NCI-H2081 (cell line): ENCODE measurements around the gene PCDHB3.
"Not testable (repeated sequence)": the region's sequence is repeated elsewhere in the genome, so short reads cannot be mapped to it uniquely, and the experiment has no call there.

Experiments used
- DNase-seq, 2 experiments: peaks; one replicate each; lab custom pipeline; 2025; lab: John Stamatoyannopoulos, UW

Gene PCDHB3

DNA sequence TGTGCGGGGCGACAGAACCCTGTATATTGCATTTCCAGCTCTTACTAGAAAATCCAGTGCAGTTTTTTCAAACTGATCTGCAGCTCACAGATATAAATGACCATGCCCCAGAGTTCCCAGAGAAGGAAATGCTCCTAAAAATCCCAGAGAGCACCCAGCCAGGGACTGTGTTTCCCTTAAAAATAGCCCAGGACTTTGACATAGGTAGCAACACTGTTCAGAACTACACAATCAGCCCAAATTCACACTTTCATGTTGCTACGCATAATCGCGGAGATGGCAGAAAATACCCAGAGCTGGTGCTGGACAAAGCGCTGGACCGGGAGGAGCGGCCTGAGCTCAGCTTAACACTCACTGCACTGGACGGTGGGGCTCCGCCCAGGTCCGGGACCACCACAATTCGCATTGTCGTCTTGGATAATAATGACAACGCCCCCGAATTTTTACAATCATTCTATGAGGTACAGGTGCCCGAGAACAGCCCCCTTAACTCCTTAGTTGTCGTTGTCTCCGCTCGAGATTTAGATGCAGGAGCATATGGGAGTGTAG, 35.5 kb downstream of the PCDHB3 start:
- DNase-seq = no peak

DNA sequence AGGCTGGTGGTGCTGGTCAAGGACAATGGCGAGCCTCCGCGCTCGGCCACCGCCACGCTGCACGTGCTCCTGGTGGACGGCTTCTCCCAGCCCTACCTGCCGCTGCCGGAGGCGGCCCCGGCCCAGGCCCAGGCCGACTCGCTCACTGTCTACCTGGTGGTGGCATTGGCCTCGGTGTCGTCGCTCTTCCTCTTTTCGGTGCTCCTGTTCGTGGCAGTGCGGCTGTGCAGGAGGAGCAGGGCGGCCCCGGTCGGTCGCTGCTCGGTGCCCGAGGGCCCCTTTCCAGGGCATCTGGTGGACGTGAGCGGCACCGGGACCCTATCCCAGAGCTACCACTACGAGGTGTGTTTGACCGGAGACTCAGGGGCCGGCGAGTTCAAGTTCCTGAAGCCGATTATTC, 37.1 kb downstream of the PCDHB3 start:
- not testable (repeated sequence) for DNase-seq

DNA sequence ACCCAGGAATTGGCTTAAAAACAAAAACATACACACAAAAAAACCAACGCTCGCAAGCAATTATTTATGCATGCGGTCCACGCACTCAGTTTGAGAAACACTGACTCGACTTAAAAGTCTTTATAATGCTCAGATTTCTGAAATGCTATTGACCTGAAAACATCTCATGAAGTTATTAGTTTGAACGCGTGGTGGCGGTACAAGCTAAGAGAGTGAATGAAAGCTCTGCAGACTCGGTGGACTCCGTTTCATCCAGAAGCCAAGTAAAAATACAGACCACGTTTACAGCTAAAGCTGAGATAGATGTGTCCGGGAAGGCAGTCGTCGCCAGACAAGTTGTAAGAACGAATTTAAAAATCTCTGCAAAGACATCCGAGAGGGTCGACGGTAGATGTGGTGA, 49.5 kb downstream of the PCDHB3 start, which contains the start of gene PCDHB6:
PCDHB6 (plus strand) TSS at position 246 of the 400 bp plus-strand sequence. CDS start 201 bp downstream, outside the sequence.
- DNase-seq = no peak

DNA sequence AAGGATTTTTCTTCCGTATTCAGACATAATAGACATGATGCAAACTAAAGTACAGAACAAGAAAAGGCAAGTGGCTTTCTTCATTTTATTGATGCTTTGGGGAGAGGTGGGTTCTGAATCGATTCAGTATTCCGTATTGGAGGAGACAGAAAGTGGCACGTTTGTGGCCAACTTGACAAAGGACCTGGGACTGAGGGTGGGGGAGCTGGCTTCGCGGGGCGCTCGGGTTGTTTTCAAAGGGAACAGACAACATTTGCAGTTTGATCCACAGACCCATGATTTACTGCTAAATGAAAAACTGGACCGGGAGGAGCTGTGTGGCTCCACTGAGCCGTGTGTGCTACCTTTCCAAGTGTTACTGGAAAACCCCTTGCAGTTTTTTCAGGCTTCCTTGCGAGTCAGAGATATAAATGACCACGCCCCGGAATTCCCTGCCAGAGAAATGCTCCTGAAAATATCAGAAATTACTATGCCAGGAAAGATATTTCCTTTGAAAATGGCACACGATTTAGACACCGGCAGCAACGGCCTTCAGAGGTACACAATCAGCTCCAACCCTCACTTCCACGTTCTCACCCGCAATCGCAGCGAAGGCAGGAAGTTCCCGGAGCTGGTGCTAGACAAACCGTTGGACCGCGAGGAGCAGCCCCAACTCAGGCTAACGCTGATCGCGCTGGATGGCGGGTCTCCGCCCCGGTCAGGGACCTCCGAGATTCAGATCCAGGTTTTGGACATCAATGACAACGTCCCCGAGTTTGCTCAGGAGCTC, 50.1 kb downstream of the PCDHB3 start:
- DNase-seq = no peak

DNA sequence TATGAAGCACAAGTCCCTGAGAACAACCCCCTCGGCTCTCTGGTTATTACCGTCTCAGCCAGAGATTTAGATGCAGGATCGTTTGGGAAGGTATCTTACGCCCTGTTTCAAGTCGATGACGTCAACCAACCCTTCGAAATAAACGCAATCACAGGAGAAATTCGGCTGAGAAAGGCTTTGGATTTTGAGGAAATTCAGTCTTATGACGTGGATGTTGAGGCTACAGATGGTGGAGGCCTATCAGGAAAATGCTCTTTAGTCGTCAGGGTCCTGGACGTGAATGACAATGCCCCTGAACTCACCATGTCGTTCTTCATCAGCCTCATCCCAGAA, 50.7 kb downstream of the PCDHB3 start:
- DNase-seq = no peak

DNA sequence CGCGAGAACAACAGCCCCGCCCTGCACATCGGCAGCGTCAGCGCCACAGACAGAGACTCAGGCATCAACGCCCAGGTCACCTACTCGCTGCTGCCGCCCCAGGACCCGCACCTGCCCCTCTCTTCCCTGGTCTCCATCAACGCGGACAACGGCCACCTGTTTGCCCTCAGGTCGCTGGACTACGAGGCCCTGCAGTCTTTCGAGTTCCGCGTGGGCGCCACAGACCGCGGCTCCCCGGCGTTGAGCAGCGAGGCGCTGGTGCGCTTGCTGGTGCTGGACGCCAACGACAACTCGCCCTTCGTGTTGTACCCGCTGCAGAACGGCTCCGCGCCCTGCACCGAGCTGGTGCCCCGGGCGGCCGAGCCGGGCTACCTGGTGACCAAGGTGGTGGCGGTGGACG, 51.4 kb downstream of the PCDHB3 start:
- DNase-seq = not testable (repeated sequence)

DNA sequence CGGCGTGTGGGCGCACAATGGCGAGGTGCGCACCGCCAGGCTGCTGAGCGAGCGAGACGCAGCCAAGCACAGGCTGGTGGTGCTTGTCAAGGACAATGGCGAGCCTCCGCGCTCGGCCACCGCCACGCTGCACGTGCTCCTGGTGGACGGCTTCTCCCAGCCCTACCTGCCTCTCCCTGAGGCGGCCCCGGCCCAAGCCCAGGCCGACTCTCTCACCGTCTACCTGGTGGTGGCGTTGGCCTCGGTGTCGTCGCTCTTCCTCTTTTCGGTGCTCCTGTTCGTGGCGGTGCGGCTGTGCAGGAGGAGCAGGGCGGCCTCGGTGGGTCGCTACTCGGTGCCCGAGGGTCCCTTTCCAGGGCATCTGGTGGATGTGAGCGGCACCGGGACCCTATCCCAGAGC, 51.8 kb downstream of the PCDHB3 start:
- DNase-seq = not testable (repeated sequence)
